IMR-90 (cell line): Measurements from ENCODE around the gene UNC79. TPM values are rescaled to one million over a fixed set of nuclear protein-coding genes. Genes with fewer than 3 reads are reported as not detected.

Experiments used
- ATAC-seq: fragments of 200-7000 bp; cut with Tn5 transposase; 2 replicates; pipeline ENCODE4 v1.9.1; 2020; ENCODE audit warnings: low read depth, mild to moderate bottlenecking, moderate library complexity
- BruUV-seq: library from RNA; stranded (reverse); fragments of 400-500 nt; replicated peaks from 2 replicates; lab custom pipeline; 2021; lab: Mats Ljungman, UMichigan
- CTCF ChIA-PET: fragments of 300-600 bp; formaldehyde crosslinking; extraction: SDS; loops from one replicate; lab custom pipeline; 2021; ENCODE audit warnings: antibody characterized with exemption; lab: Yijun Ruan, JAX
- POLR2A ChIA-PET: fragments of 300-600 bp; sonication (Branson Sonifier 250); formaldehyde crosslinking; loops from one replicate; lab custom pipeline; 2022; ENCODE audit warnings: antibody characterized with exemption; ENCODE audit not compliant: unreplicated experiment; lab: Charles Lee
- DNase-seq: peaks from one replicate; pipeline ENCODE4 v3.0.0; 2013
- H2AFZ ChIP-seq: replicated peaks from 2 replicates; pipeline ENCODE3; 2013; ENCODE audit warnings: low read length, mild to moderate bottlenecking; ENCODE audit not compliant: poor library complexity
- H2AK5ac ChIP-seq: 2 replicates; pipeline ENCODE4 v1.6.1; 2013; ENCODE audit warnings: low read depth, low read length, inconsistent platforms
- H2AK9ac ChIP-seq: replicated peaks from 2 replicates; pipeline ENCODE3; 2013; ENCODE audit warnings: mild to moderate bottlenecking, low read depth, low read length, moderate library complexity; ENCODE audit not compliant: poor library complexity
- H2BK120ac ChIP-seq: 2 replicates; pipeline ENCODE4 v1.6.1; 2013; ENCODE audit warnings: low read depth, low read length, inconsistent platforms
- H2BK15ac ChIP-seq: 3 replicates; pipeline ENCODE4 v1.6.1; 2013; ENCODE audit warnings: low read depth, low read length, inconsistent platforms
- H2BK20ac ChIP-seq: 2 replicates; pipeline ENCODE4 v1.6.1; 2013; ENCODE audit warnings: low read depth, mild to moderate bottlenecking, inconsistent platforms, low read length, moderate library complexity
- H2BK5ac ChIP-seq: 2 replicates; pipeline ENCODE4 v1.6.1; 2013; ENCODE audit warnings: mild to moderate bottlenecking, low read depth, low read length, inconsistent platforms; ENCODE audit not compliant: poor library complexity, severe bottlenecking
- H3K14ac ChIP-seq: replicated peaks from 2 replicates; pipeline ENCODE4 v1.6.1; 2013; ENCODE audit warnings: low read depth, low read length, inconsistent platforms
- H3K18ac ChIP-seq: 2 replicates; pipeline ENCODE4 v1.6.1; 2013; ENCODE audit warnings: low read depth, low read length, control low read depth
- H3K23ac ChIP-seq: 2 replicates; pipeline ENCODE4 v1.6.1; 2013; ENCODE audit warnings: low read depth, low read length, inconsistent platforms
- H3K27ac ChIP-seq: 2 replicates; pipeline ENCODE4 v1.5.1; 2013; ENCODE audit warnings: mild to moderate bottlenecking, control low read depth, low read length; ENCODE audit not compliant: insufficient read depth
- H3K27me3 ChIP-seq: 2 replicates; pipeline ENCODE4 v1.6.1; 2013; ENCODE audit warnings: low read length; ENCODE audit not compliant: control insufficient read depth, insufficient read depth
- H3K36me3 ChIP-seq: 2 replicates; pipeline ENCODE4 v1.6.1; 2013; ENCODE audit warnings: low read length, mixed read lengths; ENCODE audit not compliant: control insufficient read depth, insufficient read depth
- H3K4ac ChIP-seq: 2 replicates; pipeline ENCODE4 v1.6.1; 2013; ENCODE audit warnings: low read depth, low read length, inconsistent platforms
- H3K4me1 ChIP-seq: 2 replicates; pipeline ENCODE4 v1.6.1; 2013; ENCODE audit warnings: low read length, mixed read lengths; ENCODE audit not compliant: control insufficient read depth, insufficient read depth
- H3K4me2 ChIP-seq: 2 replicates; pipeline ENCODE4 v1.6.1; 2013; ENCODE audit warnings: low read depth, mild to moderate bottlenecking, control low read depth, low read length, moderate library complexity
- H3K4me3 ChIP-seq: 2 replicates; pipeline ENCODE4 v1.5.1; 2013; ENCODE audit warnings: low read depth, mild to moderate bottlenecking, control low read depth, low read length, moderate library complexity; ENCODE audit not compliant: insufficient read depth
- H3K56ac ChIP-seq: 2 replicates; pipeline ENCODE4 v1.6.1; 2013; ENCODE audit warnings: low read length, inconsistent platforms; ENCODE audit not compliant: insufficient read depth; ENCODE audit errors: extremely low read depth
- H3K79me1 ChIP-seq, 2 experiments: 2 replicates each; pipeline ENCODE4 v1.6.1; 2013; ENCODE audit warnings: low read length in 2 of 2, inconsistent platforms in 1 of 2, low read depth in 1 of 2
- H3K9ac ChIP-seq: 2 replicates; pipeline ENCODE4 v1.6.1; 2013; ENCODE audit warnings: low read depth, low read length, control low read depth
- H3K9me1 ChIP-seq: 2 replicates; pipeline ENCODE4 v1.6.1; 2013; ENCODE audit warnings: low read length, inconsistent platforms; ENCODE audit not compliant: insufficient read depth
- H3K9me3 ChIP-seq: 2 replicates; pipeline ENCODE4 v1.6.1; 2013; ENCODE audit warnings: low read length; ENCODE audit not compliant: control insufficient read depth, insufficient read depth
- H4K20me1 ChIP-seq: 2 replicates; pipeline ENCODE4 v1.6.1; 2013; ENCODE audit warnings: low read length, inconsistent platforms; ENCODE audit not compliant: insufficient read depth
- H4K5ac ChIP-seq: 2 replicates; pipeline ENCODE4 v1.6.1; 2013; ENCODE audit warnings: mild to moderate bottlenecking, low read depth, low read length, control low read depth
- H4K8ac ChIP-seq, 2 experiments: 2 replicates each; pipeline ENCODE4 v1.6.1; 2013; ENCODE audit warnings: low read depth in 2 of 2, low read length in 2 of 2, control low read depth in 1 of 2, inconsistent platforms in 1 of 2
- H4K91ac ChIP-seq: 2 replicates; pipeline ENCODE4 v1.6.1; 2013; ENCODE audit warnings: low read depth, low read length, inconsistent platforms; ENCODE audit not compliant: insufficient read depth
- FOS ChIP-seq: fragments of 150-350 bp; IDR thresholded peaks from 2 replicates; pipeline ENCODE4 v1.6.1; 2016; ENCODE audit warnings: low read depth, low read length
- USF2 ChIP-seq: fragments of 150-350 bp; IDR thresholded peaks from 2 replicates; pipeline ENCODE4 v1.6.1; 2017; ENCODE audit warnings: mild to moderate bottlenecking, antibody characterized with exemption, low read length, low read depth
- WGBS, 2 experiments: methylation state at CpG; one replicate each; pipeline versions ENCODE4 v1.1.5 to v1.1.7; 2013; ENCODE audit warnings: missing lambda C conversion rate in 2 of 2; ENCODE audit not compliant: insufficient read length in 1 of 2; ENCODE audit errors: extremely low coverage in 2 of 2; 5-methylcytosine and 5-hydroxymethylcytosine counted together
- dilution Hi-C: fragments of 300-500 bp; cut with HindIII; formaldehyde crosslinking; loops from one replicate; pipeline ENCODE4 v1.14.3; 2018; ENCODE audit warnings: low sequenced_read_pairs; ENCODE audit not compliant: unreplicated experiment
- in situ Hi-C: fragments of 300-500 bp; cut with MboI; formaldehyde crosslinking; loops from 3 replicates; pipeline ENCODE4 v1.14.3; 2019; ENCODE audit warnings: low sequenced_read_pairs, inconsistent platforms, mixed read lengths
- intact Hi-C: fragments of 100-400 bp; cut with micrococcal nuclease; formaldehyde crosslinking; loops from 2 replicates; pipeline ENCODE4 v1.10.0; 2022
- polyA plus RNA-seq, 3 experiments: library from polyadenylated mRNA; depleted of rRNA; stranded (reverse); fragments of >200 nt; gene quantifications; 2 replicates each; pipeline ENCODE4 v1.2.3, GENCODE V29; 2012; ENCODE audit warnings: low replicate concordance in 1 of 3
- total RNA-seq: library from RNA; depleted of rRNA; stranded (reverse); fragments of >200 nt; gene quantifications from 2 replicates; pipeline ENCODE4 v1.2.3, GENCODE V29; 2012

Gene UNC79
- total and polyA plus RNA-seq, 2 of the 4 experiments (the other 2 are of a cell fraction): under 0.01 TPM

- CTCF ChIA-PET: no interaction called here
- WGBS, 2 experiments: no CpG with 5 or more reads among the region's 3 CpGs
- Histone ChIP-seq H4K8ac (no peak overlapping the region), H3K27ac (no peak overlapping the region), H3K9ac (no peak overlapping the region), H2AK9ac (no peak overlapping the region), H3K23ac (no peak overlapping the region), H3K9me3 (no peaks in the 10 kb centered on the region), H4K91ac (no peak overlapping the region), H2BK15ac (no peak overlapping the region), H2AK5ac (no peak overlapping the region), H3K18ac (no peak overlapping the region), H2BK20ac (no peak overlapping the region), H2BK5ac (no peak overlapping the region), H4K20me1 (no peaks in the 10 kb centered on the region), H3K79me1 (no peaks in the 10 kb centered on the region), H3K9me1 (no peaks in the 10 kb centered on the region), H3K4me2 (no peak overlapping the region), H3K36me3 (no peaks in the 10 kb centered on the region), H2AFZ (no peak overlapping the region), H3K4me1 (no peaks in the 10 kb centered on the region), H3K56ac (no peak overlapping the region), H3K27me3 (no peaks in the 10 kb centered on the region), H4K5ac (no peak overlapping the region), H3K14ac (no peak overlapping the region), H3K4me3 (no peak overlapping the region), H3K4ac (no peak overlapping the region), H2BK120ac (no peak overlapping the region)
- in situ Hi-C loops: loop anchor here (10.0 kb wide), 1 partner anchor 333 kb away; no protein-coding TSS in a partner anchor
- dilution Hi-C loops: no loop called here
- TF ChIP-seq USF2: no peak
- TF ChIP-seq FOS: no peak
- BruUV-seq: no TSS peak
- POLR2A ChIA-PET: no interaction called here
- ATAC-seq (no peak), DNase-seq (no peak)
- intact Hi-C loops: no loop called here
Measured at GRCh38 chr14:93548102-93548843, 117.5 kb downstream of the UNC79 start.
